T-helper 17 cell (primary cell): ENCODE results near the gene SPAG4. TPM values are rescaled to one million over a fixed set of nuclear protein-coding genes. Genes with fewer than 3 reads are reported as not detected.
A peak's percentile ranks its signal among the peaks of the same experiment; 100 is the strongest.

Source experiments
- ATAC-seq: fragments of 150-1000 bp; cut with Tn5 transposase; 2 replicates; pipeline ENCODE4 v1.10.0; 2021; ENCODE audit warnings: mild to moderate bottlenecking, moderate library complexity
- DNase-seq, 3 donors: peaks; one replicate each; pipeline versions ENCODE4 v3.0.0 to v3.0.0-alpha.2; 2020 to 2021
- H3K9me3 ChIP-seq: one replicate; pipeline ENCODE4 v1.7.0; 2013; ENCODE audit warnings: low read length, mild to moderate bottlenecking; ENCODE audit not compliant: control insufficient read depth, poor library complexity, severe bottlenecking
- H3K27ac Mint-ChIP-seq: one replicate; pipeline ENCODE4 v1.8.0; 2022; ENCODE audit warnings: mild to moderate bottlenecking, moderate library complexity, mixed read lengths
- H3K27me3 Mint-ChIP-seq: one replicate; pipeline ENCODE4 v1.8.0; 2022; ENCODE audit warnings: mixed read lengths
- H3K36me3 Mint-ChIP-seq: one replicate; pipeline ENCODE4 v1.8.0; 2022; ENCODE audit warnings: low read depth, mixed read lengths
- H3K4me1 Mint-ChIP-seq: one replicate; pipeline ENCODE4 v1.8.0; 2022; ENCODE audit warnings: mild to moderate bottlenecking, mixed read lengths
- H3K4me3 Mint-ChIP-seq: one replicate; pipeline ENCODE4 v1.8.0; 2022; ENCODE audit warnings: mild to moderate bottlenecking, moderate library complexity, mixed read lengths
- total RNA-seq, 4 donors: library from RNA in 2 of 4; stranded (reverse) in 2 of 4; gene quantifications; one replicate each; pipeline ENCODE4 v1.2.3 and lab custom pipeline; 2022 to 2026

The SPAG4 gene
- total RNA-seq, 2 donors from 2014 or later, result 13.7 to 15.7 TPM

GRCh38 chr20:35661053-35661452 lies 45.4 kb downstream of the SPAG4 start:
- H3K36me3 Mint-ChIP-seq, result peaks cover 2% of the 10 kb centered on the region
- peak overlapping the region; percentile 99 for H3K27ac Mint-ChIP-seq
- H3K4me3 Mint-ChIP-seq, result peak overlapping the region; percentile 91
- H3K27me3 Mint-ChIP-seq, result no peaks in the 10 kb centered on the region
- H3K9me3 ChIP-seq, result no peaks in the 10 kb centered on the region
- DNase-seq, result no peak
- no peak for ATAC-seq
- H3K4me1 Mint-ChIP-seq, result peaks cover 57% of the 10 kb centered on the region

GRCh38 chr20:35661908-35662307 lies 46.3 kb downstream of the SPAG4 start:
- ATAC-seq (no peak), DNase-seq (no peak)
- no peaks in the 10 kb centered on the region for H3K27me3 Mint-ChIP-seq
- H3K4me3 Mint-ChIP-seq, result peak overlapping the region; percentile 91
- peak overlapping the region; percentile 99 for H3K27ac Mint-ChIP-seq
- H3K36me3 Mint-ChIP-seq, result peaks cover 2% of the 10 kb centered on the region
- H3K9me3 ChIP-seq, result no peaks in the 10 kb centered on the region
- peaks cover 54% of the 10 kb centered on the region for H3K4me1 Mint-ChIP-seq

- no peaks in the 10 kb centered on the region for H3K9me3 ChIP-seq
- no peaks in the 10 kb centered on the region for H3K36me3 Mint-ChIP-seq
- ATAC-seq (no peak), DNase-seq (no peak)
- no peaks in the 10 kb centered on the region for H3K27me3 Mint-ChIP-seq
- H3K4me1 Mint-ChIP-seq, result peaks cover 48% of the 10 kb centered on the region
- H3K4me3 Mint-ChIP-seq, result peak overlapping the region; percentile 91
- peak overlapping the region; percentile 99 for H3K27ac Mint-ChIP-seq
Observed at GRCh38 chr20:35662551-35662950, 46.9 kb downstream of the SPAG4 start.

GRCh38 chr20:35663516-35664465 lies 48.2 kb downstream of the SPAG4 start:
- Mint-ChIP-seq H3K27ac (peak overlapping the region; percentile 99), H3K4me3 (peak overlapping the region; percentile 91), H3K27me3 (no peaks in the 10 kb centered on the region), H3K4me1 (peaks cover 48% of the 10 kb centered on the region), H3K36me3 (no peaks in the 10 kb centered on the region)
- ATAC-seq (peak; percentile 63), DNase-seq (peak; percentile 36 to 49 (median 40))
- H3K9me3 ChIP-seq, result no peaks in the 10 kb centered on the region

- DNase-seq, result peak; percentile 87 to 89 (median 89)
- peaks cover 42% of the 10 kb centered on the region for H3K4me1 Mint-ChIP-seq
Observed at GRCh38 chr20:35664466-35665206, 49.0 kb downstream of the SPAG4 start, which contains the start of the genes CPNE1 and RBM12. CPNE1 (minus strand) TSS chr20:35664900; CDS start chr20:35632923, 31,977 bp downstream. RBM12 (minus strand) TSS chr20:35664900; CDS start chr20:35655322, 9,578 bp downstream.

GRCh38 chr20:35665949-35666288 lies 50.3 kb downstream of the SPAG4 start:
- H3K4me3 Mint-ChIP-seq, result no peak overlapping the region
- peaks cover 3% of the 10 kb centered on the region for H3K36me3 Mint-ChIP-seq
- no peak for DNase-seq
- ATAC-seq, result no peak
- H3K27me3 Mint-ChIP-seq, result no peaks in the 10 kb centered on the region
- H3K27ac Mint-ChIP-seq, result peak overlapping the region; percentile 99
- H3K9me3 ChIP-seq, result no peaks in the 10 kb centered on the region
- peaks cover 33% of the 10 kb centered on the region for H3K4me1 Mint-ChIP-seq

More at GRCh38 chr20:35664466-35665206, 49.0 kb downstream of the SPAG4 start, which contains the start of the genes CPNE1 and RBM12:
- no peaks in the 10 kb centered on the region for H3K9me3 ChIP-seq
- Mint-ChIP-seq H3K27ac (peak within 1 kb of the TSS; percentile 99), H3K4me3 (peak within 1 kb of the TSS; percentile 91), H3K36me3 (no peaks in the 10 kb centered on the region), H3K27me3 (no peaks in the 10 kb centered on the region)
- ATAC-seq, result peak; percentile 80

GRCh38 chr20:35669221-35669620 lies 53.6 kb downstream of the SPAG4 start:
- no peaks in the 10 kb centered on the region for H3K9me3 ChIP-seq
- peak overlapping the region; percentile 29 for H3K27ac Mint-ChIP-seq
- DNase-seq (no peak), ATAC-seq (no peak)
- peaks cover 5% of the 10 kb centered on the region for H3K36me3 Mint-ChIP-seq
- H3K4me3 Mint-ChIP-seq, result no peak overlapping the region
- no peaks in the 10 kb centered on the region for H3K27me3 Mint-ChIP-seq
- H3K4me1 Mint-ChIP-seq, result peaks cover 4% of the 10 kb centered on the region

GRCh38 chr20:35669681-35670080 lies 54.1 kb downstream of the SPAG4 start:
- H3K27me3 Mint-ChIP-seq, result no peaks in the 10 kb centered on the region
- H3K4me1 Mint-ChIP-seq, result peaks cover 3% of the 10 kb centered on the region
- H3K9me3 ChIP-seq, result no peaks in the 10 kb centered on the region
- no peak for DNase-seq
- H3K36me3 Mint-ChIP-seq, result peaks cover 5% of the 10 kb centered on the region
- peak overlapping the region; percentile 29 for H3K27ac Mint-ChIP-seq
- H3K4me3 Mint-ChIP-seq, result no peak overlapping the region
- ATAC-seq, result no peak

Other genes with a start within 250 kb of the SPAG4 start
- gene UQCC1, start 203.9 kb upstream of the SPAG4 start, total RNA-seq, result 10 to 100 TPM; 24.9 to 32.0 TPM
- gene GDF5, start 177.6 kb upstream of the SPAG4 start, total RNA-seq, result not detected
- gene CEP250, start 160.2 kb upstream of the SPAG4 start, total RNA-seq, result 10 to 100 TPM; 36.6 to 44.4 TPM
- not detected for gene C20orf173, start 86.2 kb upstream of the SPAG4 start, total RNA-seq
- gene ERGIC3, start 73.8 kb upstream of the SPAG4 start, total RNA-seq, result 100 to 1,000 TPM; 139 to 158 TPM
- 100 to 1,000 TPM; 215 to 250 TPM for gene CPNE1, start 49.1 kb downstream of the SPAG4 start, total RNA-seq
- 10 to 100 TPM; 86.0 to 87.8 TPM for gene RBM12, start 49.1 kb downstream of the SPAG4 start, total RNA-seq
- gene NFS1, start 83.5 kb downstream of the SPAG4 start, total RNA-seq, result 10 to 100 TPM; 16.8 to 19.4 TPM
- 10 to 100 TPM; 35.1 to 37.6 TPM for gene ROMO1, start 83.6 kb downstream of the SPAG4 start, total RNA-seq
- gene RBM39, start 126.4 kb downstream of the SPAG4 start, total RNA-seq, result 1,000 to 10,000 TPM; 1,047 to 1,109 TPM
- gene PHF20, start 156.2 kb downstream of the SPAG4 start, total RNA-seq, result 100 to 1,000 TPM; 121 to 129 TPM